GM18858 (cell line): ENCODE data around the gene NRL.
"Not testable (repeated sequence)": the region's sequence is repeated elsewhere in the genome, so short reads cannot be mapped to it uniquely, and the experiment has no call there.

Experiments
- ATAC-seq: cut with Tn5 transposase; IDR thresholded peaks from one replicate; pipeline ENCODE4 v1.9.1; 2021; ENCODE audit not compliant: unreplicated experiment

Gene NRL

GRCh38 chr14:24054646-24055045 lies 60.1 kb downstream of the NRL start:
- no peak for ATAC-seq

DNA sequence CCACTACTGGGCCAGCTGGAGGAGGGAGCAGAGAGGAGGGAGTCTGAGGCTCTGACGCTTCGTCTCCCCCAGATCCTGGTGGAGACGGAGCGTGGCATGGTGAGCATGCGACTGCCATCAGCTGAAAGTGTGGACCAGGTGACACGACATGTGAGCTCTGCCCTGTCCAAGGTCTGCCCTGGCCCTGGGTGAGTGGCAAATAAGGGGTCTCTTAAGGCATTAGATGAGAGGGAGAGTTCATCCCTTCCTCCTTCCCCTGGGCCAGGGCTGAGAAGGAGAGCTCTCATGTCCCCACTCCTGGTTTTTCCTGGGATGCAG lies 60.5 kb downstream of the NRL start:
- no peak for ATAC-seq

GRCh38 chr14:24053548-24054323 lies 61.0 kb downstream of the NRL start:
- no peak for ATAC-seq

DNA sequence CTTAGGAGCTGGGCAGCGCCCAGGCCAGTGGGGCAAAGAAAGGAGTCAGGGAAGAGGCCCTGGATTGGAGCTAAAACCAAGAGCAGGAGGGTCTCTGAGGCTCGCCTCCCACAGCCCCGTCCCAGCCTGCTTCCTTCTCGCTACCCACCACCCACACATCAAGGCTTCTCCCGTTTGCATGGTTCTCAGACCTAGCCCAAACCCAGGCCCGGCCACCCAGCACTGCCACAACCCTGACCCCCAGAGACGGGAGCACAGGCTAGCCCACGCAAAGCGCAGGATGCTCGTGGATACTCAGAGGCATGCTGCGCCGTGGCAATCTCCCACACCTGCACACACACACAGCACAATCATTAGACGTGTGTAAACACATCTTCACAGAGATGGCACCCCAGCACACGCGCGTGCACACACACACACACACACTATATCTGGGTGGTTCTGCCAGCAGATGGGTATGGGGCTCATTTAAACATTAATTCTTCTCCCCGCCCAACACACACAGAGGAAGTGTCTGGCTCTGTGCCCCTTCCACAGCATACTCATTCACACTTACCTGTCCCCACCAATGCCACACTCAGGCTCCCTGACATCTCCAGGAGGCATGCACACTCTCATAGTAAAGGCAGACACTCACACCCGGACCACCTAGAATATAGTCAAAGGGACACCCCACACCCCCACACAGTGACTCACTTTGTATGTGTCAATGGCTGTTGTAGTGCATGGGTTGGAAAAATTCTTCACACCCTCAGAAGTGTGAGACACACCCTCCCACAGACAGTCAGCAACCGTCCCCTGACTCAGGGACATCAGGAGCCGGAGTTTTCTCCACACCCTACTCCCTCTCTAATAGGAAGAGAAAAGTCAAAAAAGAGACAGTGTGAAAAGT lies 61.8 kb downstream of the NRL start:
- no peak for ATAC-seq

DNA sequence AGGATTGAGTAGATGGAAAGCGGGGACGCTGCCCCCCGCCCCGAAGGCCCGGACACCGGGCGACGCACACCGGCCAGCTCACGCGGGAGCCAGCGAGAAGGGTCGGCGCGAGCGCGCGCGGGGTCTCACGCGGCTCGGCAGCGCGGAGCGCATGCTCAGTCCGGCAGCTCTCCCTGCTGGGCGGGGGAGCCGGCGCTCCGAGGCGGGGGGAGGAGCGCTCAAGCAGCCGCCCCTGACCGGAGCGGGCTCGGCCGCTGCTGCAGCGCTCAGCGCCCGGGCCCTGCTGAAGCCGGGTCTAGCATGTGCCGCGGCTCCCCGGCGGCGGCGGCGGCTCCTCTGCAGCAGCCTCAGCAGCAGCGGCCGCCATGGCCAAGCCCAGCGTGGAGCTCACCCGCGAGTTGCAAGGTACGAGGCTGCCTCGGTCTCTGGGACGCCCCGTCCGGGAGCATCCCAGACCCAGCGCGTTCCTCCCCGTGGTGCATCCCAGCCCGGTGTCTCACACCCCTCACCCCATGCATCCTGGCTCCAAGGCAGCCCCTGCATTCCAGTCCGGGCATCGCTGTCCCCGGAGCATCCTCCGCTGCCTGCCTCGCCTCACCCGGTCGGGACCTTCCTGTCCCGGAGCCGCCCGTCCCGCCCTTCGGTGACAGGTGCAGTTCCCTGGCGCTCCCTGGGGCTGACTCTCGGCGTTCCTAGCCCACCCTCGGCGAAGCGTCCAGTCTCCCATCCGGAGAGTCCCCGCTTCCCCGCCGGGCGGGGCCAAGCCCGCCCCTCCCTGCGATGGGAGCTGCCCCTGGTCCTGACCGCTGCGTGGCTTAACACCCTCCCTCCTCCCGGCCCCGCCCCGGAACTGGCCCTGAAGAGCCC lies 62.7 kb downstream of the NRL start, which contains the start of gene CARMIL3:
TSS of gene CARMIL3 (plus strand) at position 221 of the 867 bp plus-strand sequence. CDS start at position 366, 145 bp downstream.
- peak; percentile 49 for ATAC-seq

GRCh38 chr14:24051176-24051788 lies 63.5 kb downstream of the NRL start:
- ATAC-seq = peak; percentile 13

DNA sequence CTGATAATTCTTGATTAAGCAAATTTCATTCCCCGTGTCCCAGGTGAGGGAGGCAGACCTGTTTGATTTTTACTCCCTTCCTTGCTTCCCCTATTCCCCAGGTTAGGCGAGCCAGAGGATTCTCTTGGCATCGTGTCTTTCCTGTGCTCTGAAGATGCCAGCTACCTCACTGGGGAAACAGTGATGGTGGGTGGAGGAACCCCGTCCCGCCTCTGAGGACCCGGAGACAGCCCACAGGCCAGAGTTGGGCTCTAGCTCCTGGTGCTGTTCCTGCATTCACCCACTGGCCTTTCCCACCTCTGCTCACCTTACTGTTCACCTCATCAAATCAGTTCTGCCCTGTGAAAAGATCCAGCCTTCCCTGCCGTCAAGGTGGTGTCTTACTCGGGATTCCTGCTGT lies 64.0 kb downstream of the NRL start:
- not testable (repeated sequence) for ATAC-seq

DNA sequence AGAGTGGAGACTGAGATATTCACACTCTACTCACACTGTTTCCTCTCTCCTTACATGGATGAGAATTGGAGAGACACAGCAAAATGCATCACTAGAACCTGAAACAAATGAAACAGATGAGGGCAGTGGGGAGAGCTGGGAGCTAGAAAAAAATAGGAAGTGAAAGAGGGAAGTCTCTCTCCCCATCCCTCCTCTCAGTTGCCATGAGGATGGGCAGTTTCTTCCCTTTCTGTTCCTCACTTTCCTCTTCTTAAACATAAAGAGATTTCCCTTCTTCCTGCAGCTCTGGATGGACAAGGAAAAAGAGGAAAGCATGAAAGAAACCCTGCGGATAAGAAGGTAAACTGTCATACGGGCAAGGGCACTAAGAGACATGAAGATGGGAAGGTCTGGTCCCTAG lies 65.7 kb downstream of the NRL start:
- ATAC-seq = not testable (repeated sequence)

DNA sequence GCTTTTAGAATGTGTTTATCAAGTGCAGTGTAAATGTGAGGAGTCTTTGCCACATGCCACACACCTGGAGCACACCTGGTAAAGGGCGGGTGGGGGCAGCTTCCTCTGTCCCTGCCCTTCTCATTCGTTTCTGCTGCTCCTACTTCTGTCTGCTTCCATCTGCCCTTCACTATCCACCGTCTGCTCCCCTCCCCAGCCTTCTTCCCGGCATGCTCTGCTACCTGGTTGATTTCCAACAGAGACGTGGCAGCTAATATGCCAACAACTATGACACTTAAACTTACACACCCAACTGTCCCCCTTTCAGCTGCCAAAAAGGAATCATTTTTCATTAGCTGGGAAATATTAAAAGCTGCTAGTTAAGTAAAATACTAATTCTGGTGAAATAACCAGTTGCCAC lies 72.0 kb downstream of the NRL start:
- no peak for ATAC-seq

- ATAC-seq = no peak
These were observed 74.1 kb downstream of the NRL start for GRCh38 chr14:24040692-24041091.

DNA sequence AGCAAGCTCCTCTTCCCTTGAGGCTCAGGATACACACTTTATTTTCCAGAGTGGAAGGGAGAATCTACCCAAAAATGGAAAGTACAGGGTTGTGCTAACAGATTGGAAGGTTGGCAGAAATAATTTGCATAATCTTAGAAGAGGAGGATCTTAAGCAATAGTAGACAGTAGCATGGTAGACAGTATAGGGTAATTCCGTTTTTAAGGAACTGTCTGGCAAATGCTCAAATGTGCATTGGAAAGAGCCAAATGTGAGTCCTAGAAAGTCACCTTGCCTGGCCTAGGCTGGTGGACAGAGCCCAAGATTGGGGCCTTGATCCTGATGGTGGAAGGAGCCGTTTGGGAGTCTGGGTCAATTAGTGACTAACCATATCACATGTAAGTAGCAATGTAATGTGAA lies 76.1 kb downstream of the NRL start:
- ATAC-seq = no peak

DNA sequence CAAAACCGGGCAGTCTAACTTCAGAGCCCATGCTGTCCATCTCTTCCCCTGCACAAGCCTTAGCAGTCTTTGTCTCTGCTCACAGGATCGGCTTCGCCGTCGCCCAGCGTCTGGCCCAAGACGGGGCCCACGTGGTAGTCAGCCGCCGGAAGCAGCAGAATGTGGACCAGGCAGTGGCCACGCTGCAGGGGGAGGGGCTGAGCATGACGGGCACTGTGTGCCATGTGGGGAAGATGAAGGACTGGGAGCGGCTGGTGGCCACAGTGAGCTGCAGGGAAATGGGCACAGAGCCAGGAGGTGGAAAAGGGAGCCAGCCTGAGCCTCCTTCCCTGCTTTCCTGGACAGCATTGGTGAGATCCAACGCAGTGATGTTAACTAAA lies 77.1 kb downstream of the NRL start:
- no peak for ATAC-seq

DNA sequence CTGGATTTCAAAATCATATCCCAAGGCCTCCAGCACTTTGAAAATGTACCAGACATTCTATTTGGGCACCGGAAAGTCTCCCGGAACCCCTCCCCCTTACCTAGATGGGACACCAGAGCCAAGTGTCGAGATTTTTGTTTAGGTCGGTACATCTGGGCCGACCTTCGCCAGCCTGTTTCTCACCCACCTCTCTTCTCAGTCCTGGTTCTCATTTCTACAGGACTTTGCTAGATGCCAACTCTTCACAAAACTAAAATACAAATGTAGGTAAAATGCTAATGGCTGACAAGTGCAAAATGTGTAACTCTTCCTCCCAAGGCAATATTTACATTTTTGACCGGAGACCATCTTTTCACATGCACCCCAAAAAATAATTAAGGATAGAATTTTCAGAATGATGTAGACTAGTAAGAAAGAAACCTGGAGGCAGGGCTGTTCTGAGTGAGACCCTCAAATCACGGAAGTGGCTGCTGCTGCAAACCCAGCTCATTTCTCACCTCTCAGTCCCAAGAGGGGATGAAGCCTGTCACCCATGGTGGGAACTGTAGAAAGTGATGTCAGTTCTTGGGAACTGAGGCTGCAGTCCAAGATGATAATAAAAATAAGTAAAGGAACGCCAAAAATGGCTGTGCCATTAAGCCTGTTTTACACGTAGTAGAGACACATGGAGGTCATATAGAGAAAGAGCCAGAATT lies 77.6 kb downstream of the NRL start:
- not testable (repeated sequence) for ATAC-seq

DNA sequence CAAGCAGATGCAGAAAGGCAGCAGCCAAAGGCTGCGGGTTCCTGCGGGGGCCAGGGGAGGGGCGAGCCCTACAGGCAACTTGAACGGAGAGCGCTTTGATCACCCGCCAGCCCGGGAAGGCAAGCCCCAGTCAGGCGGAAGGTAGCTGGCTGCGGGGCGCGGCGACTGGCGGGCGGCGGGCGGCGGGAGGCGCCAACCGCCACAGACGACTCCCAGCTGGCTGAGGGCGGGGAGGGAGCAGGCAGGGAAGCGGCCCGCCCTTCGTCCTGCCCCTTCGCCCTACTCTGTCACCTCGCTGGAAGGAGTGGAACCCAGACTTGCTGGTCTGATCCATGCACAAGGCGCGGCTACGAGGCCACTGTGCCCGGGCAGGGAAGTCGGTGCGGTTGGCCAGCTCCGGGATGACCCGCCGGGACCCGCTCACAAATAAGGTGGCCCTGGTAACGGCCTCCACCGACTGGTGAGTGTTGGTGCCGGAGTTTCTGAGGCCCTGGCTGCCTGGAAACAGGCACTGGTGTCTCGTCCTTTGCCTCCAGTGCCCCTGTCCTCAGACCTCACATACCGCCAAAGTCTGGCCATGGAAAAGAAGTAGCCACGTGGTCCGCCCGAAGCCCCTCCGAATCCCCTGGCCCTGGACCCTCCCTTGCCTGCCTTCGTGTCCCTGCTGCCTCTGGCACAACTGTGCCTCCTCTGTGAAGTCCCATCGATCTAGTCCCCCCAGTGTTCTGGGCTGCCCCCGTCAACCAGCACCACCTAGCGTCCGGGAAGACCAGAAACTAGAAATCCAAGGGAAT lies 78.4 kb downstream of the NRL start:
- ATAC-seq = no peak

DNA sequence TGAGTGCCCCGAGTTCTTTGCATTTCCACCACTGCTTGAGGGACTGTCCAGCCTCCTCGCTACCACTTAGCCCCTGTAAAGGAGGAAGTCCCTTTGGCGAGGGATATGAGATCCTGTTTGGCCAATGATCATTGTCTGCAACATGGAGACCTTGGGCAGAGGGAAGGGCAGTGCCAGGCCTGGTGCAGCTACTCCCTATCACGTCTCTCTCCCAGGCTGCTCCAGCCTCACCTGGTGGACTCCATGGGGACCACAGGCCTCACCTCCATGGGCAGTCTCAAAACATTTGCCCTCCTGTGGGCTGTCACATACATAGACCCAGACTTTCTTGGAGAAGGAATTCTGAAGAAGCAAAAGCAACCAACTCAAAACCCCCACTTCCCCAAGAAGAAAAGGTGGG lies 79.0 kb downstream of the NRL start:
- ATAC-seq = not testable (repeated sequence)

GRCh38 chr14:24032727-24033418 lies 81.9 kb downstream of the NRL start:
- ATAC-seq = no peak

GRCh38 chr14:24031331-24031730 lies 83.4 kb downstream of the NRL start:
- not testable (repeated sequence) for ATAC-seq

DNA sequence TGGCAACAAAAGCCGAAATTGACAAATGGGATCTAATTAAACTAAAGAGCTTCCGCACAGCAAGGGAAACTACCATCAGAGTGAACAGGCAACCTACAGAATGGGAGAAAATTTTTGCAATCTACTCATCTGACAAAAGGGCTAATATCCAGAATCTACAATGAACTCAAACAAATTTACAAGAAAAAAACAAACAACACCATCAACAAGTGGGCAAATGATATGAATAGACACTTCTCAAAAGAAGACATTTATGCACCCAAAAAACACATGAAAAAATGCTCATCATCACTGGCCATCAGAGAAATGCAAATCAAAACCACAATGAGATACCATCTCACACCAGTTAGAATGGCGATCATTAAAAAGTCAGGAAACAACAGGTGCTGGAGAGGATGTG lies 85.1 kb downstream of the NRL start:
- not testable (repeated sequence) for ATAC-seq
